GM08714 (cell line): ENCODE results near the gene TNFSF8.

Experiments
- H3K4me3 ChIP-seq: fragments of 200-500 bp; sonication (Bioruptor generic); 2 replicates; pipeline ENCODE4 v1.5.1; 2014; ENCODE audit warnings: mild to moderate bottlenecking, low read length, inconsistent platforms
- ZNF274 ChIP-seq: IDR thresholded peaks from 2 replicates; pipeline ENCODE4 v1.6.1; 2012; ENCODE audit warnings: mild to moderate bottlenecking, low read depth, low read length

The TNFSF8 gene

DNA sequence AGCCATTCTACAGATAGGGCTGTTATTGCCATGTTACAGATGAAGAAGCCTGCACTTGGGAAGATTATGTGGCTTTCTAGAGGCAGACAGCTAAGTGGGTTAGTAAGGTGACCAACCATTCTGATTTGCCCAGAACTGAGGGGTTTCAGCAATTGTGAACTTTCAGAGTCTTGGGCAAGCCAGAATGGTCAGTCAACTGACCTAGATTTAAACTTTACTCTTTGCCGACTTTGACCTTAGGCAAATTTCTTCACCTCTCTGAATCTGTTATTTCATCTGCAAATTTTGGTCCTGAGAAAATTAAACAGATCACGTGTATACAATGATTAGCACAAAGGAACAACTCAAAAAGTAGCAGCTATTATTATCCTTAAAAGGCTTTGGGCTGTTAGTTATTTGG is 20.4 kb upstream of the TNFSF8 start:
- no peak overlapping the region for H3K4me3 ChIP-seq

DNA sequence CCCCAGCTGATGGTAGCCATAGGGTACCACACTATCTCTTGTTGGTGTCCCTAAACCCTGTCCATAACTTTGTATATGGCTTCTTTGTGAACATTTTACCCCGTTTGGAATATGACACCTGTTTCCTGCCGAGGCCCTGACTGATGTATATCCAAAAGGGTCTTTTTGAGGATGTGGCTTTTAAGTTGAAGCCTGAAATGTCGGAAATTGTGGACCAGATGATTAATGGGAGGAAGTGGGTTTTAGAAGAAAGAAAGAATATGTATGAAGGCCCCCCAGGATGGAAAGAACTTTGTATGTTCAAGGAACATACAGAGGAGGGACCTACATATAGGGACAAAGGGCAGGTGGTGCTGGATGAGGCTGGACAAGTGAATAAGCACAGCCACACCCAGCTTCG is 16.7 kb upstream of the TNFSF8 start:
- no peak overlapping the region for H3K4me3 ChIP-seq
- no peak for TF ChIP-seq ZNF274

More for the DNA sequence above, 20.4 kb upstream of the TNFSF8 start:
- TF ChIP-seq ZNF274, result no peak

DNA sequence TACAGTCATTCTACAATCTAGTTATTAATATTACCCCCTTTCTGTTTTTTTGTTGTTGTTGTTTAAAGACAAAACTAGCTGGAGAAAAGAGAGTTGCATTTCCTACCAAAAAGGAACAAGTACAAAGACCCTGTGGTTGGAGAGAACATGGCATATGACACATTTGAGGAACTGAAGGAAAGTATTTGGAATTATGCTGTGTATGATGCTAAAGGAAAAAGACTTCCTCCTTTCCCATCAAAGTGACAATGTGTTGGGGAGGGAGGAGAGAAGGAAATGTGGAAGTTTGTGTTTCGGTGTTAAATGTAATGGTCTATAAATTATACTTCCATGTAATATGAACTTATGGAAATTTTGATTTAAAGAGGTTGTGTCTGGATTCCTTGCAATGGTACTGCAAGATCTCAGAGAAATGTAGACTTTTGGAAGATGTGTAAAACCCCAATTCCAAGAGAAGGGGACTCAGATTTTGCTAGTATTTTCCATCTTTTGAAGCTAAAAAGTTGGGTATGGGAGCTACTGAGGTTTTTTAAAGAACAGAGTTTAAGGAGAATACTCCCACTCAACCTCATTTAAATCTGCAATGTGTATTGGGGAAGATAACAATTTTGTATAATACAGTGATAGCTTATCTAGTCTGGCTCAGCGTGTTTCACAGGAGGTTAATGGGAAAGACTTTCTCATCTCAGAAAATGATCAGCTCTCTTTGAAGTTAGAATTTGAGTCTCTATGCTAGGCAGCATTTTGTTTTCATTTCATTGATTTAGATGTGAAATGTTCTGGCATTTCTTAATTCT is 15.4 kb upstream of the TNFSF8 start:
- H3K4me3 ChIP-seq, result no peak overlapping the region
- no peak for TF ChIP-seq ZNF274

DNA sequence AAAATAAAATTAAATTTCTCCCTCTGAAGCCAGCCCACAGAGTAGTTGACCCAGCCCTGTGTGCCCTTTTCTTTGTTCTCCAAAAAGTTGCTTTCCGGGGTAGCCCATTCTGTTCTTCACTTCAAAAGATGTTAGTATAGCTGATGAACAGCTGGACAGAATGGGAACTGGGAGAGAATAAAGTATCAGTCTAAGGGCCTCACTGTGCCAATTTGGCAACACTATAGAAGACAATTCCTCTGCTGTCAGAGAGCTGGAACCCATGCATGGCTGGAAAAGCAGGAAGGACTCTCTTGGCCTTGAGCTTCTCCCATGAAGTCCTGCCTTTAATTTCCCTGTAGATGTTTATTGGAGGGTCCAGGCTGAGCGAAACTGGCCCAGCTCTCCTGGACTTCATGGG is 11.0 kb upstream of the TNFSF8 start:
- no peak overlapping the region for H3K4me3 ChIP-seq
- no peak for TF ChIP-seq ZNF274

- TF ChIP-seq ZNF274, result no peak
- H3K4me3 ChIP-seq, result no peak overlapping the region
Measured at GRCh38 chr9:114938687-114939575, 8.5 kb upstream of the TNFSF8 start.

DNA sequence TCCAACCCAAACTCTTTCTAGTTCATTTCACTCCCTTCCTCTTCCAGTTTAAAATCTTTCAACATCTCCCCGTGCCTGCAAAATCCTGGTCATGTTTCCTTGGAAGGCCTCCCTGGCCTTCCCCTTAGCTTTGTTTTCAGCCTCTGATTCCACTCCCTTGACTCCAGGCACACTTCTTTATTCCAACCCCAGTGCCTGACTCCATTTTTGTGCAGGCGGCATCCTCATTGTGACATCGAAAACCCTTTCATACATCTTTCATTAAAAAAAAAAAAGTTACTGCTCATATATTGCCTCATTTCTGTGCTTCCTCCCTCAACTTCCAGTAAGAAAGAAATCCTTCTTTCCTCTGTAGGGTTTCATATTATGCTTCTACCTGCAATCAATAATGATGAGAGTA is 7.1 kb upstream of the TNFSF8 start:
- H3K4me3 ChIP-seq, result no peak overlapping the region
- no peak for TF ChIP-seq ZNF274

DNA sequence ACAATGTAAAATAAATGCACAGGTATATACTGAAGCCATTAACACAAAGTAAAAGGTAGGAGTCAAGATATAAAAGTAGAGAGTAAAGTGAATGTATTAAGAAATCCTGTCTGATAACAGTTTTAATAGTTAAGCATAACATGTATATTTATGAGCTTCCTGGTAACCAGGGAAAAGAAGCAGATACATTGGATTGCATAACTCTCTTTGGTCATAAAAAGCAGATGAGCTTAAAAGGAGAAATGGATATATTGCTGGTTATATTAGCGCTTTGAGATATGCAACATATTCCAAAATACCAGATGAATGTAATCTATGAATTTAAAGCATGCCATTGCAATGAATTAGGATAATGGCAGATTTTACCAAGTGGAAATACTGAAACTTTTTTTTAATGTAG is 6.2 kb upstream of the TNFSF8 start:
- no peak for TF ChIP-seq ZNF274
- no peak overlapping the region for H3K4me3 ChIP-seq

GRCh38 chr9:114935119-114935518 is 4.7 kb upstream of the TNFSF8 start:
- no peak for TF ChIP-seq ZNF274
- H3K4me3 ChIP-seq, result no peak overlapping the region

DNA sequence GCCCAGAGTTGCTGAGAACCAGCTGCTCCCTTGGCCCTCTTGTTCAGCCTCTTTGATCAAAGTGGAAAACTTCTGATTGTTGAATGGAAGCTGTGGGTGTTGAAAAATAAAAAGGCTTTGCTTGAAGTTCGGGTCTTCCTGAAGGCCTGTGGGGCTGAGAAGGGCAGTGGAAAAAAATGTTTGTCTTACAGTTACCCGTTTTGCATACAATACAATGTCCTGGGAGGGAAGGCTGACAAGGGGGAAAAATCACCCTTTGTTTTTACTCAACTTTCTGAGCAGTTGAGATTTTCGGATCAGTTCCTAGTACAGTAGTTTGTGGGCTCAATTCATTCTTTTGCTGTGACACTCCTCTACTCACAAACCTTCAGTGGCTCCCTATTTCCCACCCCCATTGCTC is 2.1 kb upstream of the TNFSF8 start:
- TF ChIP-seq ZNF274, result no peak
- no peak overlapping the region for H3K4me3 ChIP-seq

- no peak overlapping the region for H3K4me3 ChIP-seq
- TF ChIP-seq ZNF274, result no peak
Measured at GRCh38 chr9:114931407-114931806, 1.0 kb upstream of the TNFSF8 start.

GRCh38 chr9:114929201-114929600 is 1.2 kb downstream of the TNFSF8 start:
- H3K4me3 ChIP-seq, result no peak overlapping the region

GRCh38 chr9:114928671-114929070 is 1.7 kb downstream of the TNFSF8 start:
- no peak overlapping the region for H3K4me3 ChIP-seq
- no peak for TF ChIP-seq ZNF274

More at GRCh38 chr9:114929201-114929600, 1.2 kb downstream of the TNFSF8 start:
- TF ChIP-seq ZNF274, result no peak

DNA sequence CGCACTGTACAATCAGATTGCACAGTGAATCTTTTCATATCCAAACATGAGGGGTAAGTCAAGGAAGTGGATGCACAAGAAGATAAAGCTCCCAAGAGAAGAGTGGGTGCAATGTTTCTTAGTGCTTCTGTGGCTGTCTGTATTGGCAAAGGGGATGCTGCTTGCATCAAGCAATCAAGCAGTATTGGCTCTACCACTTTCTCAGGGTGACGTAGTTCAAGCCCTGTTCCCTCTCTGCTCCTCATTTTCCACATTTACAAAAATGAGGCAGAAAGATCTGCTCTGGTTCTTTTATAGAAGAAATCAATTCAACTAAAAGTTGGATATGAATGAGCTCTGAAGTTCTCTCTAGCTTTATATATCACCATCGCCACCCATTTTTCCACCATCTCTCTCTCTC is 2.3 kb downstream of the TNFSF8 start:
- H3K4me3 ChIP-seq, result no peak overlapping the region
- no peak for TF ChIP-seq ZNF274

GRCh38 chr9:114925672-114926071 is 4.7 kb downstream of the TNFSF8 start:
- H3K4me3 ChIP-seq, result no peak overlapping the region
- no peak for TF ChIP-seq ZNF274

DNA sequence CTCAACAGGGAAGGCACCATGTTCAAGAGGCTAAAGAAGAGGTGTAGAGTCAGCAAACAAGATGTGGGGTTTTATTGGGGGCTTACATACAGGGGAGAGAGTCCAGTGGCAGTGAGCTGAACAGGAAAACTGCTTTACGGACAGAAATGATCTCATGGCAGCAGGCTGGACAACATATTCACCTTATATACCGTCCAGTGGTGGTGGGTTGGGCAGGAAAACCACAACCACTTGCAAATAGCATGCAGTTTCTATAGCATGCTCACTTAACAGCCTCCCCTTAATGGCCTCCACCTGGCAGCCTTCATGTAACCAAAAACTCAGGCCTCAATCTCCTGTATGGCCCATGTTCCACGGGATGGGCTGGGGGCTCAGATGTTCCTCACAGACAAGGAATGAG is 5.4 kb downstream of the TNFSF8 start:
- TF ChIP-seq ZNF274, result no peak
- no peak overlapping the region for H3K4me3 ChIP-seq
